SHP77 treated with DMSO at 0.1 percent for 48 hours (cell line): ENCODE data around the gene TASP1.
A peak's percentile ranks its signal among the peaks of the same experiment; 100 is the strongest.
"Not testable (repeated sequence)": the region's sequence is repeated elsewhere in the genome, so short reads cannot be mapped to it uniquely, and the experiment has no call there.

Experiments
- DNase-seq: peaks from one replicate; lab custom pipeline; 2025; lab: John Stamatoyannopoulos, UW

TASP1 gene

GRCh38 chr20:13648291-13649228, 9.8 kb upstream of the TASP1 start:
- DNase-seq: no peak

GRCh38 chr20:13644010-13644409, 5.3 kb upstream of the TASP1 start:
- DNase-seq: peak; percentile 84

DNA sequence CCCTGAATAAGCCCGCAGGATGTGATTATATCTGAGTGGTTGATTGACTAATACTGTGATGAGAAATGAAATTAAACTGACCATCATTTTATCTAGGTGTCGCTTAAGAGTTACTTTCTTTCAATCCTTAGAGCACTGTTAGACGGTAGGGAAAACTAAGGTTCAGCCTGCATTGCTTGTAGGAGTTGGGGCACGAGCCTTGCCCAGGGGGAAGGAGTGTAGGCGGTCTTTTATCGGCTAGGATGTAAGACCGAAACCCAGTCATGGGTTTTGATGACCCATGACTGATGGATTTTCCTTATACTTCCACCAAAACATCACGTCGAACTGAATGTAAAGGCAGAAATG, 392 bp upstream of the TASP1 start:
- no peak for DNase-seq

GRCh38 chr20:13638162-13638495, 603 bp downstream of the TASP1 start:
- no peak for DNase-seq

DNA sequence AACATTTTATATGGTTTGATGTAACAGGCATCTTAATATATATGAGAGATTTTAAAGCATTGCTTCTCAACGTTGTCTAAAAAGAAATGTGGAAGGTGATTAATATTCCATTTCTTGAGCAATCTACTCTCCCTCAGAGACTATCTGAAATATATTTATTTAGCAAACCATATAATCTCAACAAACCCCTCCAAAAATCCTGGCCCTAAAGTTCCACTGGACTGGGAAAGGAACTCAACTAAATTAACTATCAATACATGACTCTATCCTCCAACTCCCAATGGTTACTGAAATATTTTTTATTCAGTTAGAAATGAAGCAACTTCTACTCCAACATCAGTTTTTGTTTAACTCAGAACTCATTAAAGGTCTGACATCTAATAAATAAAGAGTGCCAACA, 6.3 kb downstream of the TASP1 start:
- no peak for DNase-seq

DNA sequence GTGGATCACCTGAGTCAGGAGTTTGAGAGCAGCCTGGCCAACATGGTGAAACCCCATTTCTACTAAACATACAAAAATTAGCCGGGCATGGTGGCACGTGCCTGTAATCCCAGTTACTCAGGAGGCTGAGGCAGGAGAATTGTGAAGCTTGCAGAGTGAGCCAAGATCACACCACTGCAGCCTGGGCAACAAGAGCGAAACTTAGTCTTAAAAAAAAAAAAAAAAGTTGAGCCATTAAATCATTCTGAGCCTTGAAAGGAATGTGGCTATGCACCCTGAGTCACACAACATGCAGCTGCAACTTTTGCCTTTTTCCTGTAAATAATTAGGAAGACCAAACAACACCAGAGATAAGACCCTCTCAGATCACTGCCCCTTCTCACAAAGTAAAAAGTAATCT, 11.2 kb downstream of the TASP1 start:
- DNase-seq: not testable (repeated sequence)

DNA sequence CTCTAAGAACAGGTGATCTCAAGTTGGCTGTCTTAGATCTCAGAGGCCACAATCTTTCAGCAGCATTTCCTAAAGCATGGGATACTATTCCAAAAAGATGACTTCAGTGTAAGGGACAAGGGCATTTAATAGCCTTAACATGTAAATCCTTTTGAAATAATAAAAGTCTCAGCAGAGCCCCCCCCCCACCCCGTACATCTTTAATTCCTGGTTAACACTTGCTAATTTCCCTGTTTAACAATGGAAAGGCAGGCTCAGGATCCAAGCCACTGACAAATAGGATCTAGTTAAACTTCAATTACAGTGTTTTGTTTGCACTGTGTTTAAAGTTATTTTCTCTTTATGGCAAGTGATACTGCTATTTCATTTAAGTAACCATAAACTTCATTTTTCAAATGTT, 12.0 kb downstream of the TASP1 start:
- no peak for DNase-seq

DNA sequence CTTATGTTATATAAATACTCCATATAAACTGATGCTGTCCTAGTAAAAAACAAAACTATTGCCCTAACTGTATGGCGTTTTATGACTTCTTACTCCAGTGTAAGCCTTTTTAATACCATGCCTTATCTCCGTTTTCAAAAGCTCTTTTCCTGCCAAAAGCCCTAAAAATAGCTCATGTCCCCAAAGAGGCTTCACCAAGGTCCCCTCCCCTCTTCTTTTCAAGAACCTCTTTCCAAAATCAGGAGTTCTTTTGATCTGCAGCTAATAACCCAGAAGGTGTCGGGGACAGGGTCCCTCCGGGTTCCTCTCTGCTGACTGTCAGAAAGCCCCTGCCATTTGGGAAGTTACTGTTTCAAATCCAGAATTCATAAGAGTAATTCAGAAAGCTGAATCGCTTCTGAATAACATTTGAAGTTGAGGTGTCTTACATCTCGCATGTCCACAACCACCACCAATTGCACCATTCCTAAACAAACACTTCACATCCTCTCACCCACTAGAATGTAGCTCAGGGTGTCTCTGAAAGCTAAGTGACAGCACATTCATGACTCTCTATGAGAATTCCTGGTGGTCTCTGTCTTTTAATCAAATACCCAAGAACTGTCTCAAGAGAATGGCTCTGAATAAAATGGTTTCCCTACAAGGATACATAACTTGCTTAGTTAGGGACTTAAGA, 13.3 kb downstream of the TASP1 start:
- no peak for DNase-seq

- not testable (repeated sequence) for DNase-seq
Measured at GRCh38 chr20:13619415-13619814, 19.3 kb downstream of the TASP1 start.

GRCh38 chr20:13618456-13618855, 20.3 kb downstream of the TASP1 start:
- not testable (repeated sequence) for DNase-seq

DNA sequence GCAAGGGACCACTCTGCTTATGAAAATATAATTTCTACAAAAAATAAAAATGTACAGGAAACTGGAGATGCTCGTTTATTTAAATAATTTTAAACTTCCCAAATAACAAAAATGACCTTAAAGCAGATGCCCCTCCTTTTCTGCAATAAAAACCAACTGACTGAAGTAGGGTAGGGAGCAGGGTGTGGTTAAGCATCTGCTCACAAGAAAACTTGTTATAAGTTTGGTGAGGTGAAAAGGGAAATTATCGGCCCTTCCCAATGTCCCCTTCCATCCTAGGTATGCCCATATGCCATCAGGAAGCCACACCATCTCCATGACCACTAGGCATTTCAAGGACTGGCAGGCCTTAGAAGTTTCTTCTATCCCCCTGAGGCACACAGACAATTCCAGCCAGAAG, 21.1 kb downstream of the TASP1 start:
- DNase-seq: not testable (repeated sequence)

GRCh38 chr20:13616713-13617112, 22.0 kb downstream of the TASP1 start:
- DNase-seq: not testable (repeated sequence)

GRCh38 chr20:13613917-13614316, 24.8 kb downstream of the TASP1 start:
- DNase-seq: no peak

DNA sequence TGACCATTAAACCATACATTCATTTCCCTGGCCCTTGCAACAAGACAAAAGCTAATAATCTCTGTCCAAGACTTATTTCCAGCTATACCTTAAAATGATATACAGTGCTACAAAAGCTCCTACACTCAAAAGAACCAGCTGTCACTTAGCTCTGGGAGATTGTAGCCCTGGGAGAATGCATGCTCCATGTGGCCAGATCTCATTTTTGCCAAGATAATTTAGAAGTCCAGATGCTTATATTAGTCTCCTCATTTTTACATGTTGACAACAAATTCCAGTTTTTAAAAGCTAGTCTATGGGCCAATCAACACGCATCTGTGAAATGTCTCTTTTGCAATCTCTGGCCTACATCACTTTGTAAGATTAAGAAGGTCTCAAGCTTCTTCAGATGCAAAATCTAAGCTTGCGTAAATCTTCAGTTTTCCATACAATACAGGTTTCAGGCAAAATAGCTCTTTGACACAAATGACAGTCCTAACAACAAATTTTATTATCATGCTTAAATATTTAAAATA, 27.1 kb downstream of the TASP1 start:
- DNase-seq: no peak

DNA sequence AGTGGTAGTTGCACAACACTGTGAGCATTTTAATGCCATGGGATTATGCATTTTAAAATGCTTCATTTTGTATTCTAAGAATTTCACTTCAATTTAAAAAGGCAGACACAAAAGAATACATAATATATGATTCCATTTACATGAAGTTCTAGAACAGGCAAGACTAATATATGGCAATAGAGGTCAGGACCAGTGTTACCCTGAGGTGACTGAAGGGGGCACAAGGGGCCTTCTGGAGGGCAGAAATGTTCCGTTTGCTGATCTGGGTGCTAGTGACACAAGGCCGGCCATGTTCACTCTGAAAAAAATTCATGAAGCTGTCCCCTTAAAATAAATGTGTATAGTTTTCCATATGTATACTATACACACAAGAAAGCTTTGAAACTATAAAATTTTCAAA, 28.5 kb downstream of the TASP1 start:
- no peak for DNase-seq

DNA sequence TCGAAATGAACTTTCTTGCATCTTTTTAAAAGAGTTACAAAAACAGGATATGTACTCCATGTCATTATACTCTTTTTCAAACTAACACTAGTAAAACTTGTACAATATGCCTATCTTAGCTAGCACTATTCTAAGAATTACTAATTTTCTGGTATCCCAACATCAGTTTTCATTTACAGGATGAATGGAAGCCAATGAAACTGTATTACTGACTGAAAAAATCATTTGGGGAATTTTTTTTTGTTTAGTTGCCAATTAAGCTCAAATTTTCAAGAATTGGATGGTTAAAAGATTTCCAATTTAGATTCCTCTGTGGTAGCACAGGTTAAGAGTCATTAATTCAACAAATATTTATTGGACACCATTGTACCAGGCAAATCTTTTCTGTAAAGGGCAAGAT, 30.7 kb downstream of the TASP1 start:
- no peak for DNase-seq

GRCh38 chr20:13593423-13593822, 45.3 kb downstream of the TASP1 start:
- DNase-seq: not testable (repeated sequence)

- DNase-seq: no peak
Measured at GRCh38 chr20:13588049-13588448, 50.7 kb downstream of the TASP1 start.

GRCh38 chr20:13587370-13587769, 51.4 kb downstream of the TASP1 start:
- DNase-seq: no peak

DNA sequence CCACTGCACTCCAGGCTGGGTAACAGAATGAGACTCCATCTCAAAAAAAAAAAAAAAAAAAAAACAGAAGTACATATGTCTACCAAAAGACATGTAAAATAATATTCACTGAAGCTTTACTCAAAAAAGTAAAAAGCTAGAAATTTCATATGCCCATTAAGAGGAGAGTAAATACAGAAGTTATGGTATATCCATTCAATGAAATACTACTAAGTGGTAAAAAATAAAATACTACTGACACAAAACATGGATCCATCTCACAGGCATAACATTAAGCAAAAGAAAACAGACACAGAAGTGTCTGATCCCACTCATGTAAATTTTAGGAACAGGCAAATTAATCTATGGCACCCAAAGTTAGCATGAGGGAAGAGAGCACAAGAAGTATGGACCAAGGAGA, 52.6 kb downstream of the TASP1 start:
- DNase-seq: no peak

DNA sequence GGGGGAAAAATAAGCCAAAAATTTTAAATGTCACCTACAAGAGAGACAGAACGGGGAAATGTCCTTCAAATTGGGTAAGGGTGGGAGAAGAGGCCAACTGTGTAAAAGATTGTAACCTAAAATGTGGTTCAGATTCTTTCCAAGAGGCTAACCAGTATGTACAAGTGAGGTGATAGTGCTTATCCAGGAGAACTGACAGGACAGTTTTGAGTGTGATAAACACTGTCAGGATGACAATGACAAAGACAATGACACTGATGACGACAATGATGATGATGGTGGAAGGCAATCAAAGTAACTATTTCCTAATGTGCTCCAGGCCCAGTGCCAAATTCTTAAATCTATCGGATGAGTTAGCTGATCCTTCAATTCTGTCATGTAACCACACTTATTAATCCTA, 57.3 kb downstream of the TASP1 start:
- no peak for DNase-seq

GRCh38 chr20:13580707-13581106, 58.0 kb downstream of the TASP1 start:
- DNase-seq: no peak

- no peak for DNase-seq
Measured at GRCh38 chr20:13574071-13574470, 64.7 kb downstream of the TASP1 start.
